ENCODE data around the gene RIPPLY2.

RIPPLY2 gene

GRCh38 chr6:83870649-83871048 is 17.5 kb downstream of the RIPPLY2 start:
- H3K27me3 ChIP-seq, result no peaks in the 10 kb centered on the region
- H3K4me3 ChIP-seq, result no peak overlapping the region
- peaks cover 17 to 41% (median 38%) of the 10 kb centered on the region in 11 experiments; a peak in 21 of 22 replicates for H3K9me3 ChIP-seq (replicated peaks in 1 of 11)
- no peak overlapping the region for H3K9ac ChIP-seq
- no peak overlapping the region for H3K27ac ChIP-seq
- no peak overlapping the region for H3K4me2 ChIP-seq
- H4K20me1 ChIP-seq, result peaks cover 0 to 20% (median 0%) of the 10 kb centered on the region in 11 experiments; a peak in 6 of 22 replicates
- TF ChIP-seq Cebpa-rat (IDR thresholded peaks at IDR 0.05), result no peak
- H3K4me1 ChIP-seq, result 0 out of 20 replicates have a peak, but pooled peaks cover 0 to 4% (median 0%) of the 10 kb centered on the region in 10 experiments
- H3K36me3 ChIP-seq, result peaks cover 30 to 55% (median 42%) of the 10 kb centered on the region in 11 experiments; a peak in 21 of 22 replicates

GRCh38 chr6:83872386-83873118 is 19.4 kb downstream of the RIPPLY2 start:
- no peak overlapping the region for H3K9ac ChIP-seq

GRCh38 chr6:83873869-83874268 is 20.7 kb downstream of the RIPPLY2 start:
- Histone ChIP-seq H3K9me3 (replicated peaks in 1 of 11) (peaks cover 0 to 9% (median 6%) of the 10 kb centered on the region in 11 experiments; a peak in 11 of 22 replicates), H3K4me1 (0 out of 20 replicates have a peak, but pooled peaks cover 0 to 4% (median 0%) of the 10 kb centered on the region in 10 experiments), H3K36me3 (peaks cover 4 to 24% (median 11%) of the 10 kb centered on the region in 11 experiments; a peak in 16 of 22 replicates), H3K4me2 (no peak overlapping the region), H3K4me3 (no peak overlapping the region), H3K9ac (no peak overlapping the region), H4K20me1 (peaks cover 0 to 34% (median 8%) of the 10 kb centered on the region in 11 experiments; a peak in 14 of 22 replicates), H3K27ac (no peak overlapping the region), H3K27me3 (no peaks in the 10 kb centered on the region)
- TF ChIP-seq Cebpa-rat (IDR thresholded peaks at IDR 0.05), result no peak

More at GRCh38 chr6:83872386-83873118, 19.4 kb downstream of the RIPPLY2 start:
- no peak for TF ChIP-seq Cebpa-rat (IDR thresholded peaks at IDR 0.05)
- H3K27ac ChIP-seq, result no peak overlapping the region
- no peak overlapping the region for H3K4me2 ChIP-seq
- H3K36me3 ChIP-seq, result peaks cover 11 to 36% (median 23%) of the 10 kb centered on the region in 11 experiments; a peak in 21 of 22 replicates
- H3K4me1 ChIP-seq, result 0 out of 20 replicates have a peak, but pooled peaks cover 0 to 4% (median 0%) of the 10 kb centered on the region in 10 experiments
- peaks cover 0 to 22% (median 0%) of the 10 kb centered on the region in 11 experiments; a peak in 8 of 22 replicates for H4K20me1 ChIP-seq
- peaks cover 2 to 22% (median 19%) of the 10 kb centered on the region in 11 experiments; a peak in 21 of 22 replicates for H3K9me3 ChIP-seq (replicated peaks in 1 of 11)
- no peak overlapping the region for H3K4me3 ChIP-seq
- H3K27me3 ChIP-seq, result no peaks in the 10 kb centered on the region

GRCh38 chr6:83875843-83876242 is 22.7 kb downstream of the RIPPLY2 start:
- Histone ChIP-seq H3K36me3 (peaks cover 0 to 10% (median 0%) of the 10 kb centered on the region in 11 experiments; a peak in 3 of 22 replicates), H3K4me3 (no peak overlapping the region), H3K27me3 (no peaks in the 10 kb centered on the region), H3K4me2 (no peak overlapping the region), H3K4me1 (0 out of 20 replicates have a peak, but pooled peaks cover 0 to 4% (median 0%) of the 10 kb centered on the region in 10 experiments), H3K9ac (no peak overlapping the region), H3K27ac (no peak overlapping the region), H4K20me1 (peaks cover 6 to 54% (median 27%) of the 10 kb centered on the region in 11 experiments; a peak in 17 of 22 replicates), H3K9me3 (replicated peaks in 1 of 11) (no peaks in the 10 kb centered on the region)
- TF ChIP-seq Cebpa-rat (IDR thresholded peaks at IDR 0.05), result no peak

- H3K9ac ChIP-seq, result no peak overlapping the region
- no peak for TF ChIP-seq Cebpa-rat (IDR thresholded peaks at IDR 0.05)
- no peak overlapping the region for H3K4me2 ChIP-seq
- H3K4me1 ChIP-seq, result no peaks in the 10 kb centered on the region
- no peaks in the 10 kb centered on the region for H3K27me3 ChIP-seq
- peaks cover 6 to 79% (median 41%) of the 10 kb centered on the region in 11 experiments; a peak in 17 of 22 replicates for H4K20me1 ChIP-seq
- H3K36me3 ChIP-seq, result peaks cover 0 to 5% (median 0%) of the 10 kb centered on the region in 11 experiments; a peak in 1 of 22 replicates
- no peak overlapping the region for H3K27ac ChIP-seq
- H3K9me3 ChIP-seq (replicated peaks in 1 of 11), result no peaks in the 10 kb centered on the region
- no peak overlapping the region for H3K4me3 ChIP-seq
Observed at GRCh38 chr6:83878902-83879644, 25.9 kb downstream of the RIPPLY2 start.

- H3K27ac ChIP-seq, result no peak overlapping the region
- H3K4me2 ChIP-seq, result no peak overlapping the region
- H3K4me1 ChIP-seq, result no peaks in the 10 kb centered on the region
- peaks cover 6 to 86% (median 41%) of the 10 kb centered on the region in 11 experiments; a peak in 17 of 22 replicates for H4K20me1 ChIP-seq
- H3K9ac ChIP-seq, result no peak overlapping the region
- TF ChIP-seq Cebpa-rat (IDR thresholded peaks at IDR 0.05), result no peak
- H3K9me3 ChIP-seq (replicated peaks in 1 of 11), result no peaks in the 10 kb centered on the region
- no peaks in the 10 kb centered on the region for H3K27me3 ChIP-seq
- H3K36me3 ChIP-seq, result peaks cover 0 to 5% (median 0%) of the 10 kb centered on the region in 11 experiments; a peak in 1 of 22 replicates
- no peak overlapping the region for H3K4me3 ChIP-seq
Observed at GRCh38 chr6:83879746-83880145, 26.6 kb downstream of the RIPPLY2 start.

- Histone ChIP-seq H3K27ac (no peak overlapping the region), H3K4me2 (no peak overlapping the region), H3K4me1 (no peaks in the 10 kb centered on the region), H3K27me3 (no peaks in the 10 kb centered on the region), H3K4me3 (no peak overlapping the region), H3K9ac (no peak overlapping the region), H4K20me1 (peaks cover 9 to 89% (median 54%) of the 10 kb centered on the region in 11 experiments; a peak in 17 of 22 replicates), H3K36me3 (no peaks in the 10 kb centered on the region), H3K9me3 (replicated peaks in 1 of 11) (peaks cover 0 to under 1% (median 0%) of the 10 kb centered on the region in 11 experiments; a peak in 2 of 22 replicates)
- no peak for TF ChIP-seq Cebpa-rat (IDR thresholded peaks at IDR 0.05)
Observed at GRCh38 chr6:83883240-83883639, 30.1 kb downstream of the RIPPLY2 start.

- no peak overlapping the region for H3K9ac ChIP-seq
- H3K27me3 ChIP-seq, result no peaks in the 10 kb centered on the region
- no peaks in the 10 kb centered on the region for H3K4me1 ChIP-seq
- no peak overlapping the region for H3K4me2 ChIP-seq
- no peak overlapping the region for H3K4me3 ChIP-seq
- H3K9me3 ChIP-seq (replicated peaks in 1 of 11), result peaks cover 0 to 13% (median 9%) of the 10 kb centered on the region in 11 experiments; a peak in 11 of 22 replicates
- TF ChIP-seq Cebpa-rat (IDR thresholded peaks at IDR 0.05), result no peak
- H3K27ac ChIP-seq, result no peak overlapping the region
- H4K20me1 ChIP-seq, result peaks cover 8 to 76% (median 41%) of the 10 kb centered on the region in 11 experiments; a peak in 17 of 22 replicates
- peaks cover 0 to 5% (median 0%) of the 10 kb centered on the region in 11 experiments; a peak in 1 of 22 replicates for H3K36me3 ChIP-seq
Observed at GRCh38 chr6:83884523-83884922, 31.4 kb downstream of the RIPPLY2 start.

Data from BLaER1 treated with 17β-estradiol and CSF1 and Interleukin-3, amounts not matched to agents 10 nM and 100 nM (cell line).